HEK293T (cell line): Measurements from ENCODE around the gene KCNMA1.

Experiments
- ARNT ChIP-seq: fragments of 450-650 bp; IDR thresholded peaks from 2 replicates; pipeline ENCODE4 v1.6.1; 2017; ENCODE audit warnings: mild to moderate bottlenecking
- BHLHE40 ChIP-seq: fragments of 450-650 bp; IDR thresholded peaks from 2 replicates; pipeline ENCODE4 v1.6.1; 2016; ENCODE audit warnings: mild to moderate bottlenecking, moderate library complexity, borderline replicate concordance
- CTBP1 ChIP-seq: fragments of 450-650 bp; IDR thresholded peaks from 2 replicates; pipeline ENCODE4 v1.6.1; 2016; ENCODE audit warnings: borderline replicate concordance
- ELF4 ChIP-seq: fragments of 450-650 bp; IDR thresholded peaks from 2 replicates; pipeline ENCODE4 v1.6.1; 2017; ENCODE audit warnings: antibody characterized with exemption
- FOXA1 ChIP-seq: fragments of 450-650 bp; IDR thresholded peaks from 2 replicates; pipeline ENCODE4 v1.6.1; 2016; ENCODE audit warnings: mild to moderate bottlenecking
- FOXK2 ChIP-seq: fragments of 450-650 bp; IDR thresholded peaks from 2 replicates; pipeline ENCODE4 v1.6.1; 2016; ENCODE audit warnings: mild to moderate bottlenecking
- FOXM1 ChIP-seq: fragments of 450-650 bp; IDR thresholded peaks from 2 replicates; pipeline ENCODE4 v1.6.1; 2017; ENCODE audit warnings: mild to moderate bottlenecking, borderline replicate concordance
- HDGF ChIP-seq: fragments of 450-650 bp; IDR thresholded peaks from 2 replicates; pipeline ENCODE4 v1.6.1; 2017; ENCODE audit warnings: antibody characterized with exemption, borderline replicate concordance
- NFRKB ChIP-seq: fragments of 450-650 bp; IDR thresholded peaks from 2 replicates; pipeline ENCODE4 v1.6.1; 2016; ENCODE audit warnings: mild to moderate bottlenecking, moderate library complexity
- SP1 ChIP-seq: fragments of 450-650 bp; IDR thresholded peaks from 2 replicates; pipeline ENCODE4 v1.6.1; 2017
- SUZ12 ChIP-seq: fragments of 450-650 bp; IDR thresholded peaks from 2 replicates; pipeline ENCODE4 v1.6.1; 2016; ENCODE audit warnings: mild to moderate bottlenecking
- TARDBP ChIP-seq: fragments of 450-650 bp; IDR thresholded peaks from 2 replicates; pipeline ENCODE4 v1.6.1; 2016
- ZNF384 ChIP-seq: fragments of 450-650 bp; IDR thresholded peaks from 2 replicates; pipeline ENCODE4 v1.6.1; 2016
- TF ChIP-seq, protein P1 (sequence below): fragments of 450-650 bp; IDR thresholded peaks from 2 replicates; pipeline ENCODE4 v1.6.1; 2016

DNA sequence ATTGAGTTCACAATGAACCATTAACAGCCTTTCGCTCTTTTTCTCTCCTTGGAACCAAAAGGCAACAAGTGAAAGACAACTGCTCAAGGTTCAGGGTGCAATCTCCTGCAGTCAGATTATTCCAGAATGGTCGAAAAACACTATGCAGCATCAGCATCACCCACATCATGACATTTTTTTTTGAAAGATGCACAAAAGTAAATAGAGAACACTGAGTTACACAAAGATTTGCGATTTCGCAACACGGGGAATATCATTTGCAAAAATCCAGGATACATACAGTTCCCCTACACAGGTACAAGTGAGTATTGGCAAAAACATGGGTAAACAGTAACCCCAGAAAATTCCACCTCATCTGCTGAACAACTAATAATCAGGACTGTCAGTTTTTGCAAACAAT is 611.5 kb downstream of the KCNMA1 start:
- no peak for TF ChIP-seq SP1
- no peak for TF ChIP-seq SUZ12
- TF ChIP-seq HDGF, result no peak
- TF ChIP-seq, protein P1, sequence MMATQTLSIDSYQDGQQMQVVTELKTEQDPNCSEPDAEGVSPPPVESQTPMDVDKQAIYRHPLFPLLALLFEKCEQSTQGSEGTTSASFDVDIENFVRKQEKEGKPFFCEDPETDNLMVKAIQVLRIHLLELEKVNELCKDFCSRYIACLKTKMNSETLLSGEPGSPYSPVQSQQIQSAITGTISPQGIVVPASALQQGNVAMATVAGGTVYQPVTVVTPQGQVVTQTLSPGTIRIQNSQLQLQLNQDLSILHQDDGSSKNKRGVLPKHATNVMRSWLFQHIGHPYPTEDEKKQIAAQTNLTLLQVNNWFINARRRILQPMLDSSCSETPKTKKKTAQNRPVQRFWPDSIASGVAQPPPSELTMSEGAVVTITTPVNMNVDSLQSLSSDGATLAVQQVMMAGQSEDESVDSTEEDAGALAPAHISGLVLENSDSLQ, result no peak
- no peak for TF ChIP-seq NFRKB
- no peak for TF ChIP-seq ELF4
- TF ChIP-seq FOXK2, result no peak
- TF ChIP-seq BHLHE40, result no peak
- no peak for TF ChIP-seq CTBP1
- no peak for TF ChIP-seq ARNT
- no peak for TF ChIP-seq FOXA1
- no peak for TF ChIP-seq ZNF384
- TF ChIP-seq FOXM1, result no peak
- TF ChIP-seq TARDBP, result no peak
